Prostate gland (tissue), 2 donors: ENCODE results near the gene RUVBL1.

Experiments
- CTCF ChIP-seq, 4 experiments: fragments of 200-600 bp in 2 of 4; fragments of 450-650 bp in 2 of 4; sonication (generic) in 2 of 4; IDR thresholded peaks; 1 replicate in 3 of 4; 2 replicates in 1 of 4; pipeline ENCODE4 v1.5.1; 2016 to 2019; ENCODE audit warnings: antibody characterized with exemption in 4 of 4, mild to moderate bottlenecking in 2 of 4, moderate library complexity in 2 of 4
- POLR2A ChIP-seq: fragments of 450-650 bp; IDR thresholded peaks from one replicate; pipeline ENCODE4 v1.6.1; 2016; ENCODE audit warnings: antibody characterized with exemption, mild to moderate bottlenecking
- POLR2AphosphoS5 ChIP-seq: sonication (generic); formaldehyde crosslinking; IDR thresholded peaks from one replicate; pipeline ENCODE4 v1.6.1; 2017; ENCODE audit warnings: antibody characterized with exemption

- TF ChIP-seq CTCF (IDR thresholded peaks at IDR 0.05) (no peak), POLR2A (no peak), POLR2AphosphoS5 (no peak)
Observed at GRCh38 chr3:128064962-128065361, 58.6 kb downstream of the RUVBL1 start.
